MM.1S (cell line): ENCODE measurements around the gene CYP24A1.

Experiments
- CTCF ChIP-seq: fragments of 300-600 bp; sonication (generic); IDR thresholded peaks from 2 replicates; pipeline ENCODE4 v1.5.1; 2016; ENCODE audit warnings: antibody characterized with exemption, low read length, mixed read lengths
- EZH2 ChIP-seq: fragments of 300-600 bp; sonication (generic); optimal IDR thresholded peaks from 2 replicates; pipeline ENCODE3; 2017; ENCODE audit warnings: low read depth, mild to moderate bottlenecking, antibody characterized with exemption, low read length, mixed read lengths

GRCh38 chr20:54139188-54139587, 34.6 kb downstream of the CYP24A1 start:
- TF ChIP-seq CTCF, result no peak
- no peak for TF ChIP-seq EZH2
